Suprapubic skin (tissue), 3 donors: ENCODE measurements around the gene TBC1D4.

Experiments
- CTCF ChIP-seq, 2 donors: fragments of 200-600 bp in 1 of 2; fragments of 450-650 bp in 1 of 2; sonication (generic) in 1 of 2; IDR thresholded peaks; one replicate each; pipeline ENCODE4 v1.5.1; 2016 to 2019; ENCODE audit warnings: antibody characterized with exemption in 2 of 2, mild to moderate bottlenecking in 1 of 2, moderate library complexity in 1 of 2
- POLR2A ChIP-seq, 2 donors: fragments of 450-650 bp; IDR thresholded peaks; one replicate each; pipeline ENCODE4 v1.6.1; 2017; ENCODE audit warnings: antibody characterized with exemption in 2 of 2, mild to moderate bottlenecking in 2 of 2, moderate library complexity in 2 of 2

- TF ChIP-seq POLR2A (IDR thresholded peaks at IDR 0.05) (no peak), CTCF (IDR thresholded peaks at IDR 0.05) (no peak)
These were observed 69.9 kb downstream of the TBC1D4 start for GRCh38 chr13:75411924-75412537.
